NCI-H1694 (cell line): ENCODE measurements around the gene MCAT.

Experiments
- DNase-seq: peaks from one replicate; lab custom pipeline; 2025; lab: John Stamatoyannopoulos, UW

MCAT gene, protein sequence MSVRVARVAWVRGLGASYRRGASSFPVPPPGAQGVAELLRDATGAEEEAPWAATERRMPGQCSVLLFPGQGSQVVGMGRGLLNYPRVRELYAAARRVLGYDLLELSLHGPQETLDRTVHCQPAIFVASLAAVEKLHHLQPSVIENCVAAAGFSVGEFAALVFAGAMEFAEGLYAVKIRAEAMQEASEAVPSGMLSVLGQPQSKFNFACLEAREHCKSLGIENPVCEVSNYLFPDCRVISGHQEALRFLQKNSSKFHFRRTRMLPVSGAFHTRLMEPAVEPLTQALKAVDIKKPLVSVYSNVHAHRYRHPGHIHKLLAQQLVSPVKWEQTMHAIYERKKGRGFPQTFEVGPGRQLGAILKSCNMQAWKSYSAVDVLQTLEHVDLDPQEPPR

DNA sequence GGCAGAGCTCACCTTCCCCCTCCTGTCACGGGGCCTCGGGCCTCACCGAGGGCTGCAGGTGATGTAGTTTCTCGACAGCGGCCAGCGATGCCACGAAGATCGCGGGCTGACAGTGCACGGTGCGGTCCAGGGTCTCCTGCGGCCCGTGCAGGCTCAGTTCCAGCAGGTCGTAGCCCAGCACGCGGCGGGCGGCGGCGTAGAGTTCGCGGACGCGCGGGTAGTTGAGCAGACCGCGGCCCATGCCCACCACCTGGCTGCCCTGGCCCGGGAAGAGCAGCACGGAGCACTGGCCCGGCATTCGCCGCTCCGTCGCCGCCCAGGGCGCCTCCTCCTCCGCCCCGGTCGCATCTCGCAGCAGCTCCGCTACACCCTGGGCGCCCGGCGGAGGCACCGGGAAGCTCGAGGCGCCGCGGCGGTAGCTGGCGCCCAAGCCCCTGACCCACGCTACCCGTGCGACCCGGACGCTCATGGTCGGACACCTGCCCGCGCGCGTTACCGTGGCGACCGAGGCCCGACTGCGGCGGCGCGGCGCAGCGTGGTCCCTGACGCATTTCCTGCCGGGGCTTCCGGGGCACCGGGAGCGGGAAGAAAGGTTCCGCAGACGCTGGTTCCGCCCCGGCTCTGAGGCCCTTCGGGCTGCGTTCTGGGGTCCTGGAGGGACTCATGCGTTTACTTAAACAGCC lies at the start of gene MCAT:
TSS of gene MCAT (minus strand) at position 519 of the 683 bp plus-strand sequence. CDS start at position 469, 50 bp downstream.
- peak; percentile 56 for DNase-seq

DNA sequence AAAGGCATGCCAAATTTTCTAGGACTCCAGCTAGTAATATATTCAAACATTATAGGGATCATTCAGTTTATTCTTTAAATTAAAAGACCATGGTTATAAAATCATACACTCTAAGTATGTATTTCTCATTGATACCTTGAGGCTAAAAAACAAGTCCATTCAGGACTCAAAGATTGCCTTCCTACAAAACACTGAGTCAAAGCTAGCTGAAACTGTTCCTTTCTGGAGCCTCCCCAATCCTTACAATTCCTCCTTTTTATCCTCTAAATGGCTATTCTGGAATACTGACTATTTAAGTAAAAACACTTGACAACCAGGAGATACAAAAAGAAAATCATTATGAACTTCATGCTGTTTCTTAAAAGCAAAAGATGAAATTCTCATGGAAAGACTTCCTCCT lies 48.6 kb upstream of the MCAT start:
- no peak for DNase-seq

DNA sequence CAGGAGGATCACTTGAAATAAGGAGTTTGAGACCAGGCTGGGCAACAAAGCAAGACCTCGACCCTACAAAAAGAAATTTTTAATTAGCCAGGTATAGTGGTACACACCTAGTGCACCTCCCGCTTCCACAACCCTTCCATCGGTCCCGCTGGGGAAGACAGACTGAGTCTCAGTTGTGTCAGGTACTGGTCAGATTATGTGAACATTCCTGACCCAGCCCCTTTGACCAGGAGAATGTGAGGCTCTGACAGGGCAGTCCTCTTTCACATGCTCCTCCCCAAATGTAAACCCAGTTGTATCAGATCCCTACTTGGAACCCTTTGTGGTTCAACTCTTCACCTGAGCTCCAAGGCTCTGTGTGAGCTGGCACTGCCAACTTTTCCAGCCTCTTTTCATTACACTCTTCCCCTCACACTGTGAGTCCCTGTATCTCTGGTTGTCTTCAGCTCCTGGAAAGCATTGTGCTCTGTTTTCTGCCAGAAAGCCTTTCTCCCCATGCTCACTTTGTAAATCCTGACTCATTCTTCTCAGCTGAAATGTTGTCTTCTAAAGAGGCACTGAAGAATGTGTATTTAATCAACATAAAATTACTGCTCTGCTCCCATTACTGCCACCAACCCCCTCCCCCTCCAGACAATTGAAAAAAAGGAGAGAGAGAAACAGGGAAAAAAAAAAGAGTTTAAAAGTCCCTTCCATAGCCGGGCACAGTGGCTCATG lies 45.8 kb upstream of the MCAT start:
- no peak for DNase-seq

DNA sequence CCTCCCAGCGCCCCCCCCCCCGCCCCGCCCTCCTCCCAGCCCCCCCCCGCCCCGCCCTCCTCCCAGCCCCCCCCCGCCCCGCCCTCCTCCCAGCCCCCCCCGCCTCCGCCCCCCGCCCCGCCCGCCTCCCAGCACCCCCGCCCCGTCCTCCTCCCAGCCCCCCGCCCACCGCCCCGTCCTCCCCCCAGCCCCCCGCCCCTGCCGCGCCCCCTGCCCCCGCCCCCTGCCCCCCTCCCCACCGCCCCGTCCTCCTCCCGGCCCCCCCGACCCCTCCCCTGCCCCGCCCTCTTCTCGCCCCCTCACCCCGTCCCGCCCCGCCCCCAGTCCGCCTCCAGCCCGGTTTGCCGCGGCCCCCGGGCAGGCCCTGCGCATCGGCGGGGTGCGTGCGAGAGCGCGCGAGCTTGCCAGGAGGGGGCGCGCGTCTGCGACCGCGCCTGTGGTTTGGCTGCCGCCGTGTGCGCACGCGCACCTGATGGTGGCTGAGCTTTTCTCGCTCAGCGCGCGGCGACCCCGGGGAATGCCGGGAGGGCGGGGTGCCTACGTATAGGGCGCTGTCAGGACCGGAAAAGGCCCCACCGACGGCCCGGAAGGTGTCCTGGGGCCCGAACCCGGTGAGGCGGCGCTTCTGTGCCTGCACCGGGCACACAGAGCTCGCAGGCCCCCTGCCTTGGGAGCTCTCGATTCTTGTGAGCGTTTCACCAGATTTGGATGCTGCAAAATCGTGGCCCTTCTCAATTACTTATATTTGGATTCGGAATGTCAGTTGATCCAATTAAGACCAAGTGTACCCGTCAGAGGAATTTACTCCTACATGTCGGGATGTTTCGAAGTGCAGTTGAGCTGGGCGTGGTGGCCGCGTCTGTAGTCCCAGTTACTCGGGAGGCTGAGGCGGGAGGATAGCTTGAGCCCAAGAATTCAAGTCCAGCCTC lies 44.2 kb upstream of the MCAT start:
- DNase-seq: peak; percentile 85

DNA sequence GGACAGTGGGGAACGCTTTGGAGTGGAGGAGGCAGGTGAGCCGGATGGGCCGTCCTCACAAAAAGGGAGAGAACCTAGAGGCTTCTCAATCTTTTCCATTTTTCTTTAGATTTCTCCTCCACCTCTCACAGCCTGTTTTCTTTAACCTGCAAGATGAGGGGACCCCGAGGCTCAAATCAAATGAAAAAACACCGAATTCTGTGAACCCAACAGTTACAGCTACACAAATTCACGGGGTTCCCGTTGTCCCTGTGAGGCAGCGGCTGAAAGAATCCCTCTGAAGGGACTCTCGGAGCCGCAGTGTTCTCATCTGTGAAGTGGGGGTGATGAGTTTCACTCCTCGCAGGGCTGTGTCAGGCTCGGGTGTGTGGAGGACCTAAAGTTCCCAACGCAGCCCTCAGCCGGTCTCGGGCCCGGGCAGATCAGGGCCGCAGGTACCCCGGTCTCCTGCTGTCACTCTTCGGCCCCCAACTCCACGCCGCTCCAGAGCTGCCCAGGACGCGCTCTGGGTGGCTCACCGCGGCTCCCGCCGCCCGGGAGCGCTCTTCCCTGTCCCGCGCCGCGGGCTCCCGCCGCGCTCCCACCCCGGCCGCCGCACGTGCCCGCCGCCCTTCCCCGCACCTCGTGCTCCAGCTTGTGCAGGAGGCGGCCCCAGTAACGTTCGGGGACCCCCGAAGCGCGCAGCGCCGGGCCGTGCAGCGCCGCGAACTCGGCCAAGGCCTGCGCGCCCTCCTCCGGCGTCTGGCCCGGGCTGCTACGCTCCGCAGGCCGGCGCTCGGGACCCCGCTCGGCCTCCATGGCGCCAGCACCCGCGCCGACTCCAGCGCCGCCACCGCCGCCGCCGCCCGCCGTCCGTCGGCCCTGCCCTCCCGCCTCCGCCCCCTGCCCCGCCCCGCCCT lies 43.3 kb upstream of the MCAT start, which contains the start of gene TTLL12:
TSS of gene TTLL12 (minus strand) at position 863 of the 899 bp plus-strand sequence. CDS start at position 798, 65 bp downstream.
- DNase-seq: no peak

DNA sequence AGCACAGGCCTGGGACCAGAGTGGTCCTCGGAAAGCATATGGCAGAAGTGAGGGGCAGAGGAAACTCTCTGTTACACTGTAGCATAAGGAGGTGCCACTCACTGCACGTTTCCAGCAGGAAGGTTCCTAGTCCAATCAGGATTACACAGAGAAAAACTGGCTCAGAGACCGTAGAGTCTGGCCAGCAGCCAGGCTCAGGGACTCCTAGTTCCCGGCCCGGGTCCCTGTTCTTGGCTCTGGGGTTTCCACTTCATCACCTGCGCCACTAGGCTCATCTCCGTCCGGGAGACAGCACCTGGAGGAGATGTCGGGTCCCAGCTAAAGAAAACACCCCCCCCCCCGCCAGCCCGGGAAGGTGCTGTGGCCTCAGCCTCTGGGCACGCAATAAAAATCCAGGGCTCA lies 42.7 kb upstream of the MCAT start:
- DNase-seq: peak; percentile 76

DNA sequence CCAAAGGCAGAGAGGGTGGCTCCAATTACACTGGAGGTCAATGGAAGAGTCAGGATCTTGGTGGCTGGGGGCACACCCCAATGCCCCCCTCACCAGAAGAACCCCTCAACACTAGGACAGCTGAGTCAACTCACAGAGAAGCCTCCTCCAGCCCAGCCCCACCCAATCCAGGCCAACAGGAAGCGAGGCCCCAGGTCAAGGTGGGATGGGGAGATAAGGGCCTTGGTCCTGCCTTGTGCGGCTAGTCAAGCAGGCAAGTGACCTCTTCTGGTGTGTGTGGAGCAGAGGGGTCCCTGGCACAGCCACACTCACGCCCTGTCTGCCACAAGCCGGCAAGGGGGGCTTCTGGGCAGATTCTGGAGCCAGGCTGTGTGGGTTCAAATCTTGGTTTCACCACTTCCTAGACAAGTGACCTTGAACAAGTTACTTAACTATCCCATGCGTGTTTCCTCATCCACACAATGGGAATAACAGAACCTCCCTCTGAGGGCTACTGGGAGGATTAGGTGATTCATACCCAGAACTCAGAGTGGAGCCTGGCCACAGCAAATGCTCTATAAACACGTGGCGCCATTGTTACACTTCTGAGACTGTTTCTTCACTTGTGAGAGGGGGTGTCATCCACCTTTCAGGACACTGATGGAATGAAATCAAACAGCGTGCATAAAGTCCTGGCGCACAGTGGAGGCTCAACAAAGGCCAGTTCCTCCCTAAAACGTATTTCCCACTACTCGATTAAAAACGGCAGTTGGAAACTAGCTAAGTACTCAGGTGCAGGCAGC lies 40.5 kb upstream of the MCAT start:
- no peak for DNase-seq

DNA sequence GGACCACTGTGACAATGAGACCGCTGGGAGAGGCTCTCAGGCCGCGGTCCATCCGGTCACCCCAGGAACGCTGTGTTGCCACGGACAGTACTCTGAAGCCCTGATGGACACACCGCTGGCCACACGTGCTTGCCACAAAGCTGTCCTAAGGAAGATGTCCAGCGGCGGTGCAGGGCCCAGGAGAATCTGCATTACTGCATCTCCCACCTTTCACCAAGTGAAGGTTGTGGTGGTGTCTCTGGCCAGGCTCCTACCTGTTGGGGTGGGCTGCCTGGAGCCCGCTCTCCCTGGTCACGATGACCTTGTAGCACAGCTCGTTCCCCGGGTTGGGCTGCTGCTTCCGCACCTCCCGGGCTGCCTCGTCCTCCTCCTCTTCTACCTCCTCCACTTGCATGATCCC lies 39.5 kb upstream of the MCAT start:
- no peak for DNase-seq

DNA sequence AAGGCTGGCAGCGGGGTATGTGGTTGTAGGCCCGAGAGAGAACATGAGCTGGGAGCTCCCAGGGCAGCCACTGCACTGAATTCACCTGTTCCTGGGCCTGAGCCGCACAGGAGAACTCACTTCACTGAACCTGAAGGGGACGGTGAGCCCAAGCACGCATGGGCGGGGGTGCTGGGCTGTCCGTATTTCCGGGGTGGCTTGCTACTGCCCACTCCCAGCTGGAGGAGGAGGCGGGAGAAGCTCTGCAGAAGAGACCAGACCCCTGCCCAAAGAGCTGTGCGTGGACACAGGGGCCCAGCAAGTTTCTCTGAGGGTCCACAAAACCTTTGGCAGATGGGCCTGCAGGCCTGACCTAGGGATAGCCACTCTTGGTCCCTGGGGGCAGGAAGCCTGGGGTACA lies 38.9 kb upstream of the MCAT start:
- no peak for DNase-seq

DNA sequence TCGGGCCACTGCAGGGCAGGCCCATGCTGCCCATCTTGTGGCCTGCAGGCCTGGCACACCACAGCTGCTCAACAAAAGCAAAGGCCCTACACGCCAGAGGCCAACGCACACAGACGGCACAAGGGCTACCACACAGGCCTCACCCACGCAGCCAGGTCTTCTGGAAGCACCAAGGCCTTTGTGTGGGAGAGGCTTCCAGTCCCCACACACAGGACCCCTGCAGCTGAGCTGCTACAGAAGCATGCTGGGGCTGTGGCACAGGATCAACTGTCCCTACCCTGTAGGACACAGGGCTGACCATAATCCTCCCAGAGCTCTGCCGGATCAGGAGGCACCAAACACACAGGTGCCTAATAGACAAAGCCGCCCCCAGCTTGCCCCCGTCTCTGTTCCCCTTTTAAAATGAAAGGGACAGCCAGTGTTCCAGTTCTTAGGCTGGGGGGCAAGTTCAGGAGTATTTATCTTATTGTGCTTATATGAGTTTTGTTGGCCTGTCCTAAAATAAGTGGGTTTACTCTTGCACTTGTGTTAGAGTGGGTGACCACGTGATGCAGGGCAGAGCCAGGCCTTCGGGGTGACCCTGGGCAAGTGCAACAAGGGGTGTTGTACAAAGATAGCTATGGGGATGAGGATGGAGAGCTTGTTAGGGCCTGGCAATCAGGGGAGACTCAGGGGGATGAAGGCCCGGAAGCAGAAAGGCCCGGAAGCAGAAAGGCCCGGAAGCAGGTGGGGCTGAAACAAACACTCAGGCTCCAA lies 38.3 kb upstream of the MCAT start:
- no peak for DNase-seq

DNA sequence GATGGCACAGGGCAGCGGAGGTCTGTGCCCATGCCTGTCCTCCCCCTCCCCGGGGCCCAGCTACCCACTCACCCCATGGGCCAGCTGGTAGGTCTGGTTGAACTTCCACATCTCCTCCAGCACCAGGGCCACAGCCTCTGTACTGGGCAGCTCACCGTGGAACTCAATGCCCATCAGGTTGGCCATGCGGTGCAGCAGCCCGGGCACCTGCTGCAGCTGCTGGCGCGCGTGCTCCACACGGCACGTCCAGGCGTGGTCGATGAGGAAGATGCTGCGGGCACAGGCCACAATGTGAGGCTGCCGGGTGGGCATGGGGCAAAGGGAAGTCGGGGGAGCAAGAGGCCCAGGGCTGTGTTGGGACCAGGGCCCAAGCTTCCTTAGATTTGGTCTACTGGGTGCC lies 37.5 kb upstream of the MCAT start:
- no peak for DNase-seq

DNA sequence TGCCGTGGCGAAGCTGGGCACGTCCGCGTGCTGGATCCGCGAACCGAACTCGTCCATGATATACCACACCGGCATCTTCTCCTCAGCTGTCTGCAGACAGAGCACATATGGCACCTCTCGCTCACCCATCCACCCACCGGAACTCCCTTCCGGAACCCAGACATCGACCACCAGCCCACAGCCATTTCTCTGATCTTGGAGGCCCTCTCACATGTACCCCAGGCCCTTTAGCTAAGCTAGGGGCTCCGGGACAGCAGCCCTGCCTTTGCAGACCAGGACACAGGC lies 36.7 kb upstream of the MCAT start:
- no peak for DNase-seq

DNA sequence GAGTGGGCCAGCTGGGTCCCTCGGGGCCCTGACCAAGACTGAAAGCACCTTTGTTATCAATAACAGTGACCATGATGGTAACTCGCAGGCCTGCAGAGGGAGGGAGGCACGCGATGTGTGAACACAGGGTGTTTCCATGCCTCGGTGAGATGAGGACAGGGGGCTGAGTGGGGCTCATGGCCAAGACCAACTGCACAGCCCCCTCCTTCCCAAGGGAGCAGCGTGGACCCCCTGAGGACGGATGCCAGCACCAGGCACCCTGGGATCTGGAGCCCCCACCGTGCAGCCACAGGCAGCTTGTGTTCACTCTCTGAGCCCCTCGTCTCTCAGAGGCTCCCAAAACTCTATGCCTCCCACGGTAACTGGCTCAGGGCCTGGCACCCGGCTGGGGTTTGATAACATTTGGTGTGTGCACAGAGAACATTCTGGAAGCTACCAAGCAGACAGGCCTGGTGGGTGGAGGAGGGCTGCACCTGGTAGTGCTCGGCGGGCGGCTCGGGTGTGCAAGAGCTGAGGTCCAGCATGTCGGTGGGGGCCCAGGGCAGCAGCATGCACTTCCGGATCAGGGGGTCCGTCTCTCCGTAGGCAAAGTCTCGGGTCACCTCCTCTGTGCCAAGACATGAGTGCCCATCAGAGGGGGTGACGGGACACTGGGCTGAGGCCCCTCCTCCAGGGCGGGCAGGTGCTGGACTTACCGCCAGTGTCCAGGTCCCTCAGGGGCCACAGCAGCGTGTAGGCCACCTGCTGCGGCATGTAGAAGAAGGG lies 36.1 kb upstream of the MCAT start:
- DNase-seq: no peak

DNA sequence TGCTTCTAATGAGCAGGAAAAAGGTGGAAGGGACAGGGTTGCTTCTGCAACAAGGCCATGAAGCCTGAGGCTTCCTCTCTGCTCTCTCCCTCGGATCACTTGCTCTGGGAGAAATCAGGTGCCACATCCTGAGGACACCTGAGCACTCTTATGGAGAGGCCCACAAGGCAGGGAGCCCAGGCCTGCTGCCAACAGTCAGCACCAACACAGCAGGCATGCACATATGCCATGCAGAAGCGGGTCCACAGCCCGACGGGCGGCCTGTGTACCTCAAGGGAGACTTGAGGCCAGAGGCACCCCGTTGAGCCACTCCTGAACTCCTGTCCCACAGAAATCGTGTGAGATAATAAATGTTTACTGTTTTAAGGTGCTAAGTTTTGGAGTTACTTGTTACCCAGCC lies 34.3 kb upstream of the MCAT start:
- no peak for DNase-seq

DNA sequence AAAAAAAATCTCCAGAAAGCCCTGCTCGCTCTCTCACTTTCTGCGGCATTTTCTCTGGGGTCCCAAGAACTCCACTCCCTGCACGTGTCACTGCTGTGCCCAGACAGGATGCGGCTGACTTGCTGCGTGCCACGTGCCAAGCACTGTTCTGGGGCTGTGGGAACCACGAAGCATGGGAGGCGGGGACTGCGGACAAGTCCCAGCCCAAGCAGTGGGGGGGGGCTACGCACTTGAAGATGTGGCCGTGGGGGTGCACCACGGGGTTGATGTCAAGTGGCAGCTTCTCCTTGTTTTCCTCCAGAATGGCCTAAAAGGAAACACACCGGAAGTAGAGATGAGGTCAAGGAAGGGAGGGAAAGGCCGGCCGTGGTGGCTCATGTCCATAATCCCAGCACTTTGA lies 32.9 kb upstream of the MCAT start:
- no peak for DNase-seq

DNA sequence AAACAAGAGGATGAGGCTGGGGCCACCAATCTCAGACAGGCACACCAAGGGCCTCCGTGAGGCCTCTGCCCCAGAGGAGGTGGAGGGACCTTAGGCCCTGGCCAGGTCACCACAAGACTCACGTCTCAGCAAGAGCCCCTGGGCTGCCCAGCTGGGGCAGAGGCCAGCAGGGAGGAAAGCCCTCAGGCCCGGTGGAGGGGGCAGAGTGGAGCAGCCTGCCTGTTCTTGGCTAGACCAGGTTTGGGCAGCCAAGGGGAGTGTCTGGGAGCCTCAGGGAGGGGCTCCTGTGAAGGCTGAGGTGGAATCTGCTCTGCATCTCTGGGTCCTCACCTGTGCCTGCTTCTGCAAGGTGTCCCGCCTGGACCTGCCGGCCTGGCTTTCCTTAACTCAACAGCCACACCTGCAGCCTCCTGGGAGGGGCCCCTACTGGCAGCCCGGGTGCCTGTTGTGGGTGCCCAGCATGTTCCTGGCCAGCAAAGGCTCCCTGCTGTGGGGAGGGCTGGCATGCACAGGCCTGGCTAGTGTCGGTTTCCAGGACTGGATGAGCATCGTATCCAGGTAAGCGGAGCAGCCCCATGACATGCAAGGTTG lies 31.8 kb upstream of the MCAT start:
- DNase-seq: no peak

DNA sequence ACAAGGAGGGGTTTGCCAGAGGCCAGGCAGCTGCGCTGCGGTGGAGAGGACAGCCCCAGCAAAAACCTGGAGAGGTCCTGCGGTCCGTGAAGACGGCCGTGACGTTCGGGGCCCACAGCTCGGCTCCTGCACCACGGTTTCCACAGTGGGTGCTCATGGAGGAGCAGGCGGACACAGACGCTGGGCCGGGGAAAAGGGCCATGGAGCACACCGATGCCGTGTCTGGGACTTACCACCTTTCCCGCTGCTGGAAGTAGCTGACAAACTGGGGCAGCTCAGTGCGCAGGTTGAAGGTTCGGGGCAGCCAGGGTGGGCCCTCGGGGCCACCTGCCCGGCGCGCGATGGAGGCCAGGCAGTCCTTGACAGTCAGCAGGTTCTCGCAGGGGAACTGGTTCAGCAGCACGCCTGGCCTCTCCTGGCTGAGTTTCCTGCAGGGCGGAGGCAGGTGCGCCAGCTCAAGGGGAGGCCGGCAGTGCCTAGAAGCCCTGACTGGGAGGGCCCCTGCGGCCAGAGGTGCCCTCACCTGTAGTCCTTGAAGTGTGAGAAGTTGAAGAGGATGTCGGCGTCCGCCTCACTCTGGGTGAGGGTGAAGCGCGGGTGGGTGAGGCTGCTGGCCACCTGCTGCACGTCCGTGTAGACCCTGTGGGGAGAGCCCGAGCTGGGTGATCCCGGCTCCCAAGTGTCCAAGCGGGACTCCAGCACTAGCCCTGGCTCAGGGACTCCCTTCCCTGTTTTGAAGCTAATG lies 30.9 kb upstream of the MCAT start:
- no peak for DNase-seq
